Measurements from ENCODE around the gene PHC1.

GRCh38 chr12:8887285-8887715, 27.0 kb upstream of the PHC1 start:
- TF ChIP-seq CTCF (conservative IDR thresholded peaks at IDR 0.05) (no peak), ZFX (IDR thresholded peaks at IDR 0.05) (no peak)
